Stimulated activated CD4-positive, alpha-beta T cell treated with anti-CD3 and anti-CD28 coated beads, Interleukin-2, amount 100 ng/mL, for 48 hours (primary cell): ENCODE measurements around the gene NDST1.
"Not testable (repeated sequence)": the region's sequence is repeated elsewhere in the genome, so short reads cannot be mapped to it uniquely, and the experiment has no call there.

ENCODE experiments used
- DNase-seq, 2 donors: peaks; one replicate each; pipeline ENCODE4 v3.0.0-alpha.2; 2020

NDST1 gene

GRCh38 chr5:150509992-150510391 lies 2.1 kb downstream of the NDST1 start:
- no peak for DNase-seq

- DNase-seq = no peak
These were observed 2.7 kb downstream of the NDST1 start for GRCh38 chr5:150510460-150511263.

GRCh38 chr5:150511578-150512367 lies 3.8 kb downstream of the NDST1 start:
- DNase-seq = no peak

- DNase-seq = no peak
These were observed 4.4 kb downstream of the NDST1 start for GRCh38 chr5:150512368-150512747.

GRCh38 chr5:150513375-150514309 lies 5.7 kb downstream of the NDST1 start:
- no peak for DNase-seq

GRCh38 chr5:150514708-150515211 lies 6.8 kb downstream of the NDST1 start:
- DNase-seq = no peak

GRCh38 chr5:150515446-150515845 lies 7.5 kb downstream of the NDST1 start:
- no peak for DNase-seq

- DNase-seq = no peak
These were observed 8.1 kb downstream of the NDST1 start for GRCh38 chr5:150516011-150516410.

- no peak for DNase-seq
These were observed 9.6 kb downstream of the NDST1 start for GRCh38 chr5:150517272-150518152.

- DNase-seq = not testable (repeated sequence)
These were observed 11.0 kb downstream of the NDST1 start for GRCh38 chr5:150518712-150519559.

GRCh38 chr5:150519560-150519945 lies 11.6 kb downstream of the NDST1 start:
- no peak for DNase-seq

GRCh38 chr5:150519978-150520377 lies 12.0 kb downstream of the NDST1 start:
- DNase-seq = no peak

GRCh38 chr5:150520747-150521521 lies 13.0 kb downstream of the NDST1 start:
- DNase-seq = no peak

- no peak for DNase-seq
These were observed 13.5 kb downstream of the NDST1 start for GRCh38 chr5:150521522-150521817.

- DNase-seq = no peak
These were observed 14.1 kb downstream of the NDST1 start for GRCh38 chr5:150521939-150522503.

- no peak for DNase-seq
These were observed 14.8 kb downstream of the NDST1 start for GRCh38 chr5:150522504-150523414.

- DNase-seq = peak in 1 of 2 donors; percentile 6
These were observed 15.8 kb downstream of the NDST1 start for GRCh38 chr5:150523472-150524350.

GRCh38 chr5:150525163-150525562 lies 17.2 kb downstream of the NDST1 start:
- no peak for DNase-seq
